Stimulated activated CD4-positive, alpha-beta T cell treated with anti-CD3 and anti-CD28 coated beads, Interleukin-2, amount 100 ng/mL, for 4 hours (primary cell): ENCODE measurements around the gene SAMD4B.
"Not testable (repeated sequence)": the region's sequence is repeated elsewhere in the genome, so short reads cannot be mapped to it uniquely, and the experiment has no call there.

Source experiments
- DNase-seq: peaks from one replicate; pipeline ENCODE4 v3.0.0-alpha.2; 2020; ENCODE audit warnings: low read depth

The SAMD4B gene

GRCh38 chr19:39310558-39311311 is 31.5 kb upstream of the SAMD4B start:
- DNase-seq, result no peak

GRCh38 chr19:39314016-39314728 is 28.0 kb upstream of the SAMD4B start:
- no peak for DNase-seq

- no peak for DNase-seq
These were observed 26.3 kb upstream of the SAMD4B start for GRCh38 chr19:39315933-39316332.

- no peak for DNase-seq
These were observed 25.4 kb upstream of the SAMD4B start for GRCh38 chr19:39316627-39317321.

GRCh38 chr19:39317476-39317875 is 24.7 kb upstream of the SAMD4B start:
- no peak for DNase-seq

GRCh38 chr19:39318071-39318470 is 24.1 kb upstream of the SAMD4B start:
- no peak for DNase-seq

- DNase-seq, result no peak
These were observed 23.5 kb upstream of the SAMD4B start for GRCh38 chr19:39318690-39319089.

GRCh38 chr19:39319098-39319891 is 22.9 kb upstream of the SAMD4B start:
- no peak for DNase-seq

GRCh38 chr19:39319892-39320248 is 22.4 kb upstream of the SAMD4B start:
- DNase-seq, result no peak

- no peak for DNase-seq
These were observed 20.9 kb upstream of the SAMD4B start for GRCh38 chr19:39321117-39321831.

- DNase-seq, result no peak
These were observed 20.4 kb upstream of the SAMD4B start for GRCh38 chr19:39321832-39322176.

GRCh38 chr19:39324242-39324842 is 17.9 kb upstream of the SAMD4B start:
- DNase-seq, result no peak

GRCh38 chr19:39325778-39326665 is 16.2 kb upstream of the SAMD4B start:
- DNase-seq, result no peak

- DNase-seq, result no peak
These were observed 14.7 kb upstream of the SAMD4B start for GRCh38 chr19:39327363-39328045.

GRCh38 chr19:39328046-39328705 is 14.0 kb upstream of the SAMD4B start:
- peak; percentile 73 for DNase-seq

- DNase-seq, result no peak
These were observed 12.3 kb upstream of the SAMD4B start for GRCh38 chr19:39329948-39330347.

GRCh38 chr19:39332293-39332692 is 9.9 kb upstream of the SAMD4B start:
- no peak for DNase-seq

GRCh38 chr19:39332738-39333137 is 9.5 kb upstream of the SAMD4B start:
- DNase-seq, result not testable (repeated sequence)

- DNase-seq, result no peak
These were observed 8.7 kb upstream of the SAMD4B start for GRCh38 chr19:39333507-39333906.
